ENCODE data around the gene PPFIBP2. TPM values are rescaled to one million over a fixed set of nuclear protein-coding genes. Genes with fewer than 3 reads are reported as not detected.

PPFIBP2 gene
- total and polyA plus RNA-seq, 8 donors = 28.1 to 153 (median 71.9) TPM

DNA sequence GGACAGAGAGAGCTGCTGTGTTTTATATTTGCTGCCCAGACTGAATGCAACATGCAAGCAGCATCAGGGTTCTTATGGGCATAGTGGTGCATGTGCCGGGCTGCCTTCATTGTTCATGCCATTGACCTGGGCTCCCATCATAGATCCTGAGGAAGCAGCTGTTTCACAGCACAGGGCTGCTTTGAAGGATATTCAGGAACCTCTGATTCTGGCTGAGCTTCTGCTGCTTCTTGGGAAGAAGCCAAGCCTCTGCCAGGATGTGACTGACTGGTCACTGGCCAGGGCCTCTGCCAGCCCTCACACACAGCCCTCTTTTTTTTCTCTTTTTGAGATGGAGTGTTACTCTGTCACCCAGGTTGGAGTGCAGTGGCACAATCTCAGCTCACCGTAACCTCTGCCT lies 116.2 kb downstream of the PPFIBP2 start:
- no peaks in the 10 kb centered on the region for H3K9me3 ChIP-seq
- H3K27me3 ChIP-seq = no peaks in the 10 kb centered on the region
- intact Hi-C loops (cut with DNase I; ENCODE audit: low total_unique reads) = no loop called here
- TF ChIP-seq EP300 (IDR thresholded peaks at IDR 0.05) = no peak
- DNase-seq = peak; percentile 14 to 45
- peak overlapping the region in 1 of 5 donors; percentile 8 for H3K27ac ChIP-seq
- WGBS, 5 donors = 90 to 95% (median 94%) methylated on average over 2 of the region's 2 CpGs
- H3K4me1 ChIP-seq = peaks cover 0 to 4% (median 0%) of the 10 kb centered on the region in 4 donors
- H3K4me3 ChIP-seq = no peak overlapping the region
- H3K36me3 ChIP-seq = peaks cover 57 to 98% (median 94%) of the 10 kb centered on the region in 4 donors

DNA sequence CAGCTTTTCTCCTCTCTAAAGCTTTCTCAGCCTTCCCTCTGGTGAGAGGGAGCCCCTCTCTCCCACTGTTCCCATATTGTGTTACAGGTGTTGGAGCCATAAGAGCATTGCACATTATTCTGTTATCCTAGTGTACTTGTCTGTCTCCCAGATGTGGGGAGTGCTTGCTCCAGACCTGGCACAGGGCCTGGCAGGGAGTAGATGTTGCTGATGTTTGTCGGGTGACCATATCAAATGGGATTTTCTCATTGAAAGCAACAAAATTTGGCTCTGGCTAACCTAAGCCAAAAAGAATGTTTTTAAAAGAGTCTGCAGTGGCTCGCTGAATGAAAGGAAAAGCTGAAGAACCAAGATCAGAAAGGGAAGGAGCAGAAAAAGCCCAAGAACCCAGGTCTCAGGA lies 118.4 kb downstream of the PPFIBP2 start:
- no peaks in the 10 kb centered on the region for H3K27me3 ChIP-seq
- intact Hi-C loops (cut with DNase I; ENCODE audit: low total_unique reads) = no loop called here
- DNase-seq = no peak
- peaks cover 0 to 4% (median 0%) of the 10 kb centered on the region in 4 donors for H3K4me1 ChIP-seq
- no peak overlapping the region for H3K27ac ChIP-seq
- peaks cover 53 to 100% (median 95%) of the 10 kb centered on the region in 4 donors for H3K36me3 ChIP-seq
- WGBS, 5 donors = 81 to 91% (median 82%) methylated on average over 2 of the region's 2 CpGs
- H3K9me3 ChIP-seq = no peaks in the 10 kb centered on the region
- no peak for TF ChIP-seq POLR2AphosphoS5 (IDR thresholded peaks at IDR 0.05)
- TF ChIP-seq EP300 (IDR thresholded peaks at IDR 0.05) = no peak
- TF ChIP-seq, protein P1, sequence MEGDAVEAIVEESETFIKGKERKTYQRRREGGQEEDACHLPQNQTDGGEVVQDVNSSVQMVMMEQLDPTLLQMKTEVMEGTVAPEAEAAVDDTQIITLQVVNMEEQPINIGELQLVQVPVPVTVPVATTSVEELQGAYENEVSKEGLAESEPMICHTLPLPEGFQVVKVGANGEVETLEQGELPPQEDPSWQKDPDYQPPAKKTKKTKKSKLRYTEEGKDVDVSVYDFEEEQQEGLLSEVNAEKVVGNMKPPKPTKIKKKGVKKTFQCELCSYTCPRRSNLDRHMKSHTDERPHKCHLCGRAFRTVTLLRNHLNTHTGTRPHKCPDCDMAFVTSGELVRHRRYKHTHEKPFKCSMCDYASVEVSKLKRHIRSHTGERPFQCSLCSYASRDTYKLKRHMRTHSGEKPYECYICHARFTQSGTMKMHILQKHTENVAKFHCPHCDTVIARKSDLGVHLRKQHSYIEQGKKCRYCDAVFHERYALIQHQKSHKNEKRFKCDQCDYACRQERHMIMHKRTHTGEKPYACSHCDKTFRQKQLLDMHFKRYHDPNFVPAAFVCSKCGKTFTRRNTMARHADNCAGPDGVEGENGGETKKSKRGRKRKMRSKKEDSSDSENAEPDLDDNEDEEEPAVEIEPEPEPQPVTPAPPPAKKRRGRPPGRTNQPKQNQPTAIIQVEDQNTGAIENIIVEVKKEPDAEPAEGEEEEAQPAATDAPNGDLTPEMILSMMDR (IDR thresholded peaks at IDR 0.05) = no peak
- no peak for TF ChIP-seq POLR2A (IDR thresholded peaks at IDR 0.05)
- no peak overlapping the region for H3K4me3 ChIP-seq

DNA sequence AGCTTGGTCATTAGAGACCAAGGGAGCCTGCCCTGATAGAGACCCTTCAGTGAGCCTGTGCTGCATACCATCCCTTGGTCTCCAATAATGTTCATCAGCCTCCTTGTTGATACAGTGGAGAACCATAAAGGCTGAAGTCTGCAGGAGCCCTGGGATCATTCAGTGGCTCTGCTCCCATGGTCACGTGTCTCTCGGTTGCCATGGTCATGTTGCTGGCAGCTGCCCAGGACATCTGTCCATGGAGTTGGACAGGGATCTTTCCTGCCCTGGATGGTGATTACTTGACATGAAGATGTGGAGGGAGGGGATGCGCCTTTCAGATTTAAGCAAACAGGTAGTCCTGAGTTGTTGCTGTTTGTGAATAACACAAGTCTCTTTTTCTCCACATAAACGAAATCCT lies 121.3 kb downstream of the PPFIBP2 start:
- WGBS, 5 donors = 46 to 58% (median 53%) methylated on average over 4 of the region's 4 CpGs
- Histone ChIP-seq H3K9me3 (no peaks in the 10 kb centered on the region), H3K27ac (no peak overlapping the region), H3K4me1 (peaks cover 7 to 24% (median 13%) of the 10 kb centered on the region in 4 donors), H3K27me3 (no peaks in the 10 kb centered on the region), H3K4me3 (no peak overlapping the region), H3K36me3 (peaks cover 44 to 92% (median 81%) of the 10 kb centered on the region in 4 donors)
- peak in 1 of 2 donors; percentile 44 for DNase-seq
- intact Hi-C loops (cut with DNase I; ENCODE audit: low total_unique reads) = no loop called here
- TF ChIP-seq, protein P1 (IDR thresholded peaks at IDR 0.05) = no peak
- TF ChIP-seq POLR2AphosphoS5 (IDR thresholded peaks at IDR 0.05) (no peak), POLR2A (IDR thresholded peaks at IDR 0.05) (no peak), EP300 (IDR thresholded peaks at IDR 0.05) (no peak)

DNA sequence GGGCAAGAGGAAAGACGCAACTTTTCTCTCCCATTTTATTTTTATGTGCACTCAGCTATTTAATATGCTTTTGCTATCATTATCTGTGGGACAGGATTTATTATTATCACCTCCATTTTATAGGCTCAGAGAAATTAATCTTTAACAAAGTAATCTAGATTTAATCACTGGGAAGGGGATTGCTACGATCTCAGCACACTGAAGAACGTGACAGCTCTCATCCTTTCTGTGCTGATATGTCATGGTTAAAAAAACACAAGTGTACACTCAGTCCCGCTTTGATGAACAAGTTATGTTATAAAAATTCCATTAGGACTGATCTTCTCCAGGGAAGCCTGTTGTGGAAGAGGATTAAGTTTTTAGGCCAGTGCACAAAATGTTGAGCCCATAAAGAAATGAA lies 121.9 kb downstream of the PPFIBP2 start:
- intact Hi-C loops (cut with DNase I; ENCODE audit: low total_unique reads) = no loop called here
- H3K4me1 ChIP-seq = peaks cover 7 to 25% (median 13%) of the 10 kb centered on the region in 4 donors
- 66 to 81% (median 73%) methylated on average over 4 of the region's 4 CpGs for WGBS, 5 donors
- DNase-seq = no peak
- H3K27ac ChIP-seq = no peak overlapping the region
- peaks cover 43 to 92% (median 81%) of the 10 kb centered on the region in 4 donors for H3K36me3 ChIP-seq
- H3K4me3 ChIP-seq = no peak overlapping the region
- no peaks in the 10 kb centered on the region for H3K9me3 ChIP-seq
- TF ChIP-seq POLR2A (IDR thresholded peaks at IDR 0.05) (no peak), EP300 (IDR thresholded peaks at IDR 0.05) (no peak), POLR2AphosphoS5 (IDR thresholded peaks at IDR 0.05) (no peak)
- TF ChIP-seq, protein P1 (IDR thresholded peaks at IDR 0.05) = no peak
- no peaks in the 10 kb centered on the region for H3K27me3 ChIP-seq

DNA sequence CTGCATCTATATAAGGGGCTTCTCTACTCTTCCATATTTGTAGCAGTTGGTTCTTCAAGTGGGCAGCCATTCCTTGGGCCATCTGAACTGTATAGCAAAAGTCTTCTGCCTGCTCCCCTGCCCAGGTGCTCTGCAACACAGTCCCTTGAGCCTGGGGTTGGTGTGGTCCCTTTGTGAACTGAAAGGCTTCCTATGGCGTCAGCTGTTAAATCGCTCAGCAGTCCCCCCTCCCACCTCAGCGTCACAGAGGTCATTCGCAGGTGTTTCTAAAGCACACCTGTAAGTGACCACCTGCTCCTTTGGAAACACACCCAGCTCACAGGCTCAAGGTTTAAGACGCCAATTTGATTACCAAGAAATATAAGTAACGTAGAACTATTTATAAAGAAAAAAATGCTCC lies 122.6 kb downstream of the PPFIBP2 start:
- DNase-seq = no peak
- H3K36me3 ChIP-seq = peaks cover 42 to 92% (median 81%) of the 10 kb centered on the region in 4 donors
- peaks cover 7 to 25% (median 13%) of the 10 kb centered on the region in 4 donors for H3K4me1 ChIP-seq
- no peak overlapping the region for H3K4me3 ChIP-seq
- no peaks in the 10 kb centered on the region for H3K27me3 ChIP-seq
- H3K9me3 ChIP-seq = no peaks in the 10 kb centered on the region
- TF ChIP-seq, protein P1 (IDR thresholded peaks at IDR 0.05) = no peak
- TF ChIP-seq EP300 (IDR thresholded peaks at IDR 0.05) = no peak
- TF ChIP-seq POLR2AphosphoS5 (IDR thresholded peaks at IDR 0.05) = no peak
- TF ChIP-seq POLR2A (IDR thresholded peaks at IDR 0.05) = no peak
- no peak overlapping the region for H3K27ac ChIP-seq
- intact Hi-C loops (cut with DNase I; ENCODE audit: low total_unique reads) = no loop called here
- WGBS, 5 donors = 54 to 81% (median 69%) methylated on average over 6 of the region's 6 CpGs

Data from stomach (tissue), 9 donors.